T-helper 9 cell (primary cell): ENCODE data around the gene CEACAM3.
A peak's percentile ranks its signal among the peaks of the same experiment; 100 is the strongest.
"Not testable (repeated sequence)": the region's sequence is repeated elsewhere in the genome, so short reads cannot be mapped to it uniquely, and the experiment has no call there.

Experiments
- DNase-seq: peaks from one replicate; pipeline ENCODE4 v3.0.0-alpha.2; 2020
- total RNA-seq, 2 donors: gene quantifications; one replicate each; lab custom pipeline; 2026; lab: John Stamatoyannopoulos, UW

The CEACAM3 gene
- total RNA-seq: 0 reads per million in 2 donors

DNA sequence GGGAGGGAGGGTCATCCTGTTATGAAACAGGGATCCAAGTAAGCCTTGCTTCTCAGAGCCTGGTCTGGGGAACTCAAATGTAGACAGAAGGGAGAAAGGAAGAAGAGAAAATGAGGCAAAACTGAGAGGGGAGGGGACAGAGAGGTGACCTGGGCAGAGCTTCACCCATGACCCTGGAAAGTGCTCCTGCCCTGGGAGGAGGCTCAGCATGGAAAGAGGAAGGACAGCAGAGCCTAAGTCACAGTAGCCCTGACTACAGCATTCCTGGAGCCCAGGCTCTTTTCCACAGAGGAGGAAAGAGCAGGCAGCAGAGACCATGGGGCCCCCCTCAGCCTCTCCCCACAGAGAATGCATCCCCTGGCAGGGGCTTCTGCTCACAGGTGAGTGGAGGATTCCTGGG lies at the start of gene CEACAM3:
Gene CEACAM3, plus strand, starts transcription at position 226 of the 400 bp plus-strand sequence. Its CDS starts 91 bp downstream, at position 317.
- no peak for DNase-seq

DNA sequence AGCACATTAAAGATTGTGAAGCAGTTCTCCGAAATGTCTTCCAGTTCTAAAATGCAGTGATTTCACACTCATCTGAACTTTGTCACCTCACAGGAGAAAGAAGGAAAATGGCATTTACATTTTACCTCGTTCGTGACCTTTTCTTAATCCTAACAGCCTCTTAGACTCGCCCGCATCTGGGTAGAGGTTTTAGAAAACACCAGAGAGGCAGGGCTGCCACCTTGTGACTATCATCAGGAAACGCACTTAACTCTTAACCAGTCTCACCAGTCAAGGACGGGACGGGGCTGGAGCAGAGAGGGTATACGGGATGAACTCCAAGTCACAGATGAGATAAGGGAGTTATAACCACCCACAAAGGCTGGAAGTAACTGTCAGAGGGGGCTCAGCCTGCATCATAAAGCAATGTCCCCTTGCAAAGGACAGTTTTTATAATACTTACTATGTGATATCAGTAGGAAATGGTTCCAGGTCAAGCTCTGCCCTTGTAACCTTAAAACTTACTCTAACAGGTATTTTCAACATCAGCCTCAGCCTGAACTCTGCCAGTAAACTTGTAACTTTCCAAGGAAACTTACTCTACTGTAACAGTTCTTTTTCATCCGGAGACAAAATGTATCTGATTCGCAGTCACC lies 49.7 kb upstream of the CEACAM3 start:
- peak; percentile 8 for DNase-seq

DNA sequence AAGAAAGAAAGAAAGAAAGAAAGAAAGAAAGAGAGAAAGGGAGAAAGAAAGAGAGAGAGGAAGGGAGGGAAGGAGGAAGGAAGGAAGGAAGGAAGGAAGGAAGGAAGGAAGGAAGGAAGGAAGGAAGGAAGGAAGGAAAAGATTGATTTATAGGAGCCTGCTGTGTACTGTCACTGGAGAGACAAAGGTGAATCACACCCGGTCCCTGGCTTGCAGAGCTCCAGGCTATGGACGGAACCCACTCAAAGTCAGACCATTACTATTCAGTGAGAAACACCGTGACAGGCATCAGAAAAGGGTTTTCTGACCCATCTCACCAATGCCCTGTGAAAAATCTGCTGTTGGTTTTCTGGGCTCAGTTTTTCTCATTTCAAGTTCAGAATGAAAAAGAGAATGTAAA lies 48.4 kb upstream of the CEACAM3 start:
- no peak for DNase-seq

DNA sequence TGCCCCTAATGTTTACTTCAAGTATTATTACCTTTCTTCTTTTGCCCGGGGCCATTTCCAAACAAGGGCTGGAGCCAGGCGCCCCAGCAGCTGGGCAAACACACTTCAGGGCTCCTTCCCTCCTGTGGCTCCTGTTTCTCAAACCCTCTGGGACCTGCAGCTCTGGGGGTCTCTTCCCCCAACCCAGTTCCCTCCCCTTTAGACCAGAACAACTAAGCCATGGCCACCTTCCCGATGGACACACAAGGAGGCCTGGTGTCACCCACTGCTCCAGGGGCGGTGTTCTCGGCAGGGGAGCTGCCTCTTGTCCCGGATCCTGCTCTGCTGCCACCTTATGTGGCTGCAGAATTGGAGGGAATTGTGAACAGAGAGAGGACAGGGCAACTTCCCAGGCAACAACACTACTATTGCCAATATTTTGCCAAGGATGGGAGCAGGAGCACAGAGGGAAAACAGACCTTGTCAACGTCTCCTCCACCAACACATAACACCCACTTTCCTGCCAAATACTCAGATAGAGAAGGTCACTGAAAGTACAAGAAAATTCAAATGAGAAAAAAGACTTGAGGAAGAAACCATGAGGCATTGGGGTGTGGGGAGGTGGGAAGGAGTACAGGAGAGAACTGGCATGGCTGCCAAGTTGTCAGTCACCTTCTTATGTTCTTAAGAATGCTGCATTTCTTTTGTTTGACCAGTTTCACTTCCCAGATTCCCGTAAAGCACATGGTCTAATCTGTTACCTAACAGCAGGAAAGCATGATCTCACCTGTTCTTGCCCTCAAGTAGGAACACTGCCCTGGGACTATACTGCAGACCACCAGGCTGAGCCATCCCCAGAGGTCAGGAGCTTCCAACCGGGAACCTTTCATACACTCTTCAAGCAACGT lies 45.9 kb upstream of the CEACAM3 start:
- not testable (repeated sequence) for DNase-seq

DNA sequence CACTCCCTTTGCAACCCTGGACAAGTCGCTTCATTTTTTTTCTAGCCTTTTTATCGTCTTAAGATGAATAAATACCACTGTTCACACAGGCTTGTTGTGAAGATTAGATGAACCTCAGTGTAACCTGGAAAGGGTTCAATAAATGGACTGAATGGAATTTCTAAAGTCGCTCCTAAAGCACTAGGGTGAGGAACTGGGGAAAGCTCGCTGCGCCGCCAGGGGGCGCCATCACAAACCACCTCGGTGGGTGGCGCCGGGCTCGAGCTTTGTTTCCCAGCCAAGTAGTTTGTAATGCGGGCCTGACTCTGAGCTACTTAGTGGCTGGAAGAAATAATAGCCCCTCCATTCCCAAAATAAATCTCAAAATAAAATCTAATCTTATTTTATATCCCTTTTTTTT lies 43.2 kb upstream of the CEACAM3 start:
- DNase-seq: peak; percentile 77

DNA sequence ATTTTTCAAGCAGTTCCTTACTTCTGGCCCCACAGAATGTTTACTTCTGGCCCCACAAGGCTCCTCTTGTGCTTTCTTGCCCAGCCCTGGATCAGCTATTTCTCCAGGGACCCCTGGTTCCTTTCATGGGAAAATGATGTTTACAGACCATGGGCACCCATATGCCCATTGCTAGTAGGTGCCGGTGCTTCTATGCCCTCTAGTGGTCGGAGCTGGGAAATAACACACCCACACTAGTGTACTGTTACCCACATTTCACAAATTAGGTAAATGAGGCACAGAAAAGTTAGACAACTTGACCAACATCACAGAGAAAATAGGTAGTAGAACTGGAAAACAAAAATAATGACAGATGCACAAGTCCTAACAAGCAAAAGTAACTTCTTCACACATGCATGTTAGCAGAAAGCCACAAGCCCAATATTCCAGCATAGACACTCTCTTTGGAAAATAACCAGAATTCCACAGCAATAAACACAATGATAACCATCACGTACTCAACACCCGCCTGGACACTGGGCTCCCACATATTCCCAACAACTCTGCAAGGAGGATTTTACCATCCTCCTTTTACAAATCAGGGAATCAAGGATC lies 42.4 kb upstream of the CEACAM3 start:
- peak; percentile 61 for DNase-seq

DNA sequence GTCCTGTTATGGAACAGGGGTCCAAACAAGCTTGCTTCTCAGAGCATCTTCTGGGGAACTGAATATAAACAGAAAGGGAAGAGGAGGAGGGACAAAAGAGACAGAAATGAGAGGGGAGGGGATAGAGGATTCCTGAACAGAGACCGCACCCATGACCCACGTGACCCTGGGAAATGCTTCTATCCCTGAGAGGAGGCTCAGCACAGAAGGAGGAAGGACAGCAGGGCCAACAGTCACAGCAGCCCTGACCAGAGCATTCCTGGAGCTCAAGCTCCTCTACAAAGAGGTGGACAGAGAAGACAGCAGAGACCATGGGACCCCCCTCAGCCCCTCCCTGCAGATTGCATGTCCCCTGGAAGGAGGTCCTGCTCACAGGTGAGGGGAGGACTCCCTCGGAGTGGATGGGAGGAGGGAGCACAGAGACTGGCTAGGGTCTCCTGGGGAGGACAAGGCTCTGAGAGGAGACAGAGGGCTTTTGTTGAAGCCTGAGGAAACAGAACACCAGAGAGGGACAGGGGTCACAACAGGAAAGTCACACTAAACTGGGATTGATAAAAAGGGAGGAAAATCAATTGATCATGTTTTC lies 41.0 kb upstream of the CEACAM3 start, which contains the start of gene CEACAM6:
Gene CEACAM6, plus strand, starts transcription at position 203 of the 586 bp plus-strand sequence. Its CDS starts 109 bp downstream, at position 312.
- no peak for DNase-seq

DNA sequence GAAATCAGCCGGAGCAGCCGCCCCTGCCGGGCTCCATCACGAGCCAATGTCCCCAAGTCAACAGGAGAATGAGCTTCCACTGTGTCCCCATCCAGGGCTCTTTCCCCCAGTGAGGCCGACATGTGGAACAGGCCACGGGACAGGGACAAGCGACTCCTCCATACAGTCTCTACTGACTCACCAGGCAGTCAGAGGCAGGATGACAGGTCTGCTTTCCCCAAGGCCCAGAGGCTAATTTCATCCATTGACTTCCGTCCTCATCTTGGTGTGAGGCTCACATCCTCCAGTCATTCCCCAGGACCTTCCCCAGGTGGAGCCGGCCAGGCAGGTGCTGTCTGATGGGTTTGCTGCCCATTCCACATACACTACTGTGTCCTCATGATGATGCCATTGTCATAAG lies 37.5 kb upstream of the CEACAM3 start:
- DNase-seq: no peak

DNA sequence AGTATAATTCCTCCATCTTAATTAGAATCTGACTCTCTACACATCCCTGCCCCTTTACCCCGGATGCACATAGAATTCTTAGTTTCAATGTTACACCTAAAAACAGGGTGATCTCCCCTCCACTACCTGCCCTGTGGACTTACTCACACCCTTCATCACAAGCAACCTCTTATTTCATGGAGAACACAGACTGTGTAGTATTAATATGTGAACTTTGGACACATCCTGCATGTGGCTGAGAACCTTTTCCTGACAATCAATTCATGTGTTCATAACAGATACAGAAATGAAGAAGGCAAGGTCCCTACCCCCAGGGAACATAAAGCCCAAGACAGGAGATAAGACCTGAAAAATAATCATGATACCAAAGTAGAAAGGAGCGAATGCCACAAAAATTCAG lies 29.3 kb upstream of the CEACAM3 start:
- no peak for DNase-seq

DNA sequence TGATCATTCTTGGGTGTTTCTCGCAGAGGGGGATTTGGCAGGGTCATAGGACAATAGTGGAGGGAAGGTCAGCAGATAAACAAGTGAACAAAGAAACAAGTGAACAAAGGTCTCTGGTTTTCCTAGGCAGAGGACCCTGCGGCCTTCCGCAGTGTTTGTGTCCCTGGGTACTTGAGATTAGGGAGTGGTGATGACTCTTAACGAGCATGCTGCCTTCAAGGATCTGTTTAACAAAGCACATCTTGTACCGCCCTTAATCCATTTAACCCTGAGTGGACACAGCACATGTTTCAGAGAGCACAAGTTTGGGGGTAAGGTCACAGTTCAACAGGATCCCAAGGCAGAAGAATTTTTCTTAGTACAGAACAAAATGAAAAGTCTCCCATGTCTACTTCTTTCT lies 28.3 kb upstream of the CEACAM3 start:
- DNase-seq: not testable (repeated sequence)

DNA sequence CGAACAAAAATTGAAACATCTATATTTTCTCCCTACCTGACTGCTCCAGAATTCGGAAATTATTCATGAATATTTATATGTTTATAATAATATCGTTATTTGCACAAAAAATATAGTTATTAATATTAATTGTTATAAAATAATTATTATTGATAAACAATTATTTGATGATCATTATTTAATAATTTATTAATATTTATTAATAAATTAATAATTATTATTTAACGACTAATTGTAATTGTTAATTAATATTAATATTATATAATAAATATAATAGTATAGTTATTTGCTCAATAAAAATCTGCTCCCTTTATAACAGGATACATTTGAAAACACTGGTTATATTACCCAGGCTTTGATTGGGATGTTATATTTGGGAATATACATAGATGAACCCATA lies 26.8 kb upstream of the CEACAM3 start:
- DNase-seq: no peak

DNA sequence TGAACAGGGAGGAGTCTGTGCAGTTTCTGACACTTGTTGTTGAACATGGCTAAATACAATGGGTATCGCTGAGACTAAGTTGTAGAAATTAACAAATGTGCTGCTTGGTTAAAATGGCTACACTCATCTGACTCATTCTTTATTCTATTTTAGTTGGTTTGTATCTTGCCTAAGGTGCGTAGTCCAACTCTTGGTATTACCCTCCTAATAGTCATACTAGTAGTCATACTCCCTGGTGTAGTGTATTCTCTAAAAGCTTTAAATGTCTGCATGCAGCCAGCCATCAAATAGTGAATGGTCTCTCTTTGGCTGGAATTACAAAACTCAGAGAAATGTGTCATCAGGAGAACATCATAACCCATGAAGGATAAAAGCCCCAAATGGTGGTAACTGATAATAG lies 25.0 kb upstream of the CEACAM3 start:
- DNase-seq: no peak

DNA sequence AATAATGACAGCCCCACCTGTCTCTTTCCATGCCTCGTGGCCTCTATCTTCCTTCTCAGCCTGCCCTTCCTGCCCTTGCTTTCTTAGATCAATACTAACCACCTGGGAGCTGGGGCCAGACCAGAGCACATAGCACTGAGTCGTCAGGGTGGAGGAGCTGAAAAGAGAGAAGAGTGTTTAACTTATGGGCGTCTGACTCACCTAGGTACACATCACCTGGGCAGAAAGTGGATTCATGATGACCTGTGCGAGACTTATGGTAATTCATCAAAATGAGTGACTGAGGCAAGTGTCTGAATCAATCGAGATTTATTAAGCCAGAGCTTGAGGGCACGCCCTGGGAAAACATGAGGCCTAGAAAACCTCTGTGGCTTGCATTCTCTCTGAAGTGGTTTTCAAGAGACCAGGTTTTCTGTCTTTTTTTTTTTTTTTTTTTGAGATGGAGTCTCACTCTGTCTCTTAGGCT lies 21.8 kb upstream of the CEACAM3 start:
- DNase-seq: peak; percentile 32

DNA sequence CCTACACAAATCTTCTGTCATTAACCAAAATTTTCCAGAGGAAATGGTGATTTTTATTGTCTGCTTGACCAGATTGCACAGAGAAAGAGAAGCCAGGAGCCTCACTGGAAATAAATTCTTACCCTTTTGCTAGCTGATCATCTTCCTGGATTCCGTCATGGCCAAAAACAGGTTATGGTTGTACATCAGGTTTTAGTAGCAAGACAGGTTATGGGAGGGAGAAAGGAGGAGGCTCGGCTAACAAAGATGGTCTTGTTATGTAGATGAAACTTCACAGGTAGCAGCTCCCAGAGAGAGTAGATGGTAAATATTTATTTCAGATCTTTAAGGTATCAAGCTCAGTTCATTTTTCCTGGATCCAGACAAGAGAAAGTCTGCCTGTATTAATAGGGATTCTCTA lies 19.7 kb upstream of the CEACAM3 start:
- no peak for DNase-seq

DNA sequence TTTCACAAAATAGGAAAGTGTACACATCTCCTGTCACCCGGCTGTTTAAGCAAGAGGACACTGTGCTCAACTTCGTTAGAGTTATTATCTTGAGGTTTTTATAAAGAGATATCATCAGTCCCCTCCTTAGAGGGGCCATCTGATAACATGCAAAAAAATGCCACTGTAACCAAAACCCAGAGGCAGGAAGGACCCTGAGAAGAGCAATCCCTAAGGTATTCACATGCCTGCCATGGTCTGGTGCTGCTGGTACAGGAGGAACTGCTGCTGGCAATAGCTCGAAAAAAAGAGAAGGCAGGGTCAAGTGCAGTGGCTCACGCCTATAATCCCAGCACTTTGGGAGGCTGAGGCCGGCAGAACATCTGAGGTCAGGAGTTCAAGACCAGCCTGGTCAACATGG lies 12.8 kb upstream of the CEACAM3 start:
- DNase-seq: no peak

DNA sequence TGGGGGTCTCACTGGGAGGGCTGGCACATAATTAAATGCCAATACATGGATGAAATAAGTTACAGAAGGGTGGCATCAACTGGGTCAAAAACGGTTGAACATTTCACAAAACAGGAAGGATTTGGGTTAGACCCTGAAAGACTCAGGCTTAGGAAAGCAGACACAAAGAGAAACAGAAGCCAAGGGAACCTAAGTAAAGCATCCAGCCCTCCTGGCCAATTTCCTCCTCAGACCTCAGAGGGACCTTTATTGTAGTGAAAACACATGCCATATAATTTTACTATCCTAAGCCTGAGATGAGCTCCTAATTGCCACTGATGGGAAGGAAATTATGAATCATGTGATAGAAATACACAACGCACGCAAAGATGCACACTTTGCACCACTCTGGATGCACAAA lies 12.1 kb upstream of the CEACAM3 start:
- no peak for DNase-seq

DNA sequence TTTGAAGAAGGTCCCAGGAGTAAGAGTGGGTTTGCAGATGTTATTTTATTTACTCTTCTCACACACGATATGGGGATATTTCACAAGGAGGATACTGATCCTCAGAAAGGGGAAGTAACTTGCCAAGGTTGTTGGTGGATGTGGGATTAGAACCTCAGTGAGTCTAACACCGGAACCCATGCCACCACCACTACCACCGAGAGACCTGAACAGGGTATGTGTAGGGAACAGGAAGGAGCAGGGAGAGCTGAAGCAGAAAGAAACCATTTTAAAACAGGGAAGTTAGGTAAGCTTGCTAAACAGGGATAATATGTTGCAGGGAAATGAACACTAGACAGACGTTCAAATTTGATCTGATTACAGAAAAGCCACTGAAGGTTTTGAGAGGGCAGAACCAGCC lies 11.6 kb upstream of the CEACAM3 start:
- DNase-seq: no peak

DNA sequence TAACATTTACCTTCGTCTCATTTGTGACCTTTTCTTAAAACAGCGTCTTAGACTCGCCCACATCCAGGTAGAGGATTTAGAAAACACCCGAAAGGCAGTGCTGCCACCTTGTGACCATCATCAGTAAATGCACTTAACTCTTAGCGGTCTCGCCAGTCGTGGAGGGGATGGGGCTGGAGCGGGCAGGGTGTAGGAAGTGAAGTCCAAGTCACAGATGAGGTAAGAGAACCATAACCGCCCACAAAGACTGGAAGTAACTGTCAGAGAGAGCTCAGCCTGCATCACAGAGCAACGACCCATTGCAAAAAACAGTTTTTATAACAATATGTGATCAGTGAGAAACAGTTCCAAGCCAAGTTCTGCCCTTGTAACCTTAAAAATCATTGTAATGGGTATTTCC lies 10.7 kb upstream of the CEACAM3 start:
- DNase-seq: peak; percentile 59

DNA sequence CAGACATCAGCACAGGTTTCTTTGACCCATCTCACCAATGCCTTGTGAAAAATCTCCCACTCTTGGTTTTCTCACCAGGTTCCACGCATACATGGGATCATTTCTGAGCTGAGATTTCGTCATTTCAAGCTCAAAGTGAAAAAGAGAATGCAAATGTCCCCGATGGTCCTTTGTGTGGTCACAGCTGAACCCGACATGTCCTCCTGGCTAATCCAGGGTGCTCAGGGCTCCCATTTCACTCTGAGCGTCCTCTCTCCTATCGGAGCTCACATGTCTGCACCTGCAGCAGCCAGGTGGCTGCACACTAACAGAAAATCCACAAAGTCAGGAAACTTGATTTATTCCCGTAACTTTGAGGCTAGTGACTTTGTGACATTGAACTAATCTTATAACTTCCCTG lies 9.3 kb upstream of the CEACAM3 start:
- no peak for DNase-seq

DNA sequence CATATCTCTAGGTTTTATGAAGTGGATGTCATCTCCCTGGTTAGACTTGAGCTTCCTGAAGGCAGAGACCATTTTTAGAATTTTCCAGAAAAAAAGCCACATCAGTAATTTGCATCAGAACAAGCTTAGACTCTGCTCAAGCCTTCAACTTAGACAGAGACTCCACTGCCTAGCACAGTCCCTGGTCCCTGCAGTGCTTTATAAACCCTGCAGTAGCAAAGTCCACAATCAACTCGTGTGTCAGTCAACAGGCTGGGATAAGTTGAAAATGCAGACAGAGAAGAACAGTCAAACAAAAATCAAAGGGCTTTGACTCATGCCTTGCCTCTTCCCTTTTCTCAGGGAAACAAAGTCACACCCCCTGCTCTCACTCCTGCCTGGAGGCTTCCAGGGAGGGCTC lies 7.9 kb upstream of the CEACAM3 start:
- DNase-seq: not testable (repeated sequence)

DNA sequence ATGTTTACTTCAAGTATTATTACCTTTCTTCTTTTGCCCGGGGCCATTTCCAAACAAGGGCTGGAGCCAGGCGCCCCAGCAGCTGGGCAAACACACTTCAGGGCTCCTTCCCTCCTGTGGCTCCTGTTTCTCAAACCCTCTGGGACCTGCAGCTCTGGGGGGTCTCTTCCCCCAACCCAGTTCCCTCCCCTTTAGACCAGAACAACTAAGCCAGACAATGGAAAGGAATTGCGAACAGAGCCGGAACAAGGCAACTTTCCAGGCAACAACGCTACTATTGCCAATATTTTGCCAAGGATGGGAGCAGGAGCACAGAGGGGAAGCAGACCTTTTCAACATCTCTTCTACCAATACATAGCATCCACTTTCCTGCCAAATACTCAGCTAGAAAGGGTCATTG lies 7.3 kb upstream of the CEACAM3 start:
- not testable (repeated sequence) for DNase-seq

DNA sequence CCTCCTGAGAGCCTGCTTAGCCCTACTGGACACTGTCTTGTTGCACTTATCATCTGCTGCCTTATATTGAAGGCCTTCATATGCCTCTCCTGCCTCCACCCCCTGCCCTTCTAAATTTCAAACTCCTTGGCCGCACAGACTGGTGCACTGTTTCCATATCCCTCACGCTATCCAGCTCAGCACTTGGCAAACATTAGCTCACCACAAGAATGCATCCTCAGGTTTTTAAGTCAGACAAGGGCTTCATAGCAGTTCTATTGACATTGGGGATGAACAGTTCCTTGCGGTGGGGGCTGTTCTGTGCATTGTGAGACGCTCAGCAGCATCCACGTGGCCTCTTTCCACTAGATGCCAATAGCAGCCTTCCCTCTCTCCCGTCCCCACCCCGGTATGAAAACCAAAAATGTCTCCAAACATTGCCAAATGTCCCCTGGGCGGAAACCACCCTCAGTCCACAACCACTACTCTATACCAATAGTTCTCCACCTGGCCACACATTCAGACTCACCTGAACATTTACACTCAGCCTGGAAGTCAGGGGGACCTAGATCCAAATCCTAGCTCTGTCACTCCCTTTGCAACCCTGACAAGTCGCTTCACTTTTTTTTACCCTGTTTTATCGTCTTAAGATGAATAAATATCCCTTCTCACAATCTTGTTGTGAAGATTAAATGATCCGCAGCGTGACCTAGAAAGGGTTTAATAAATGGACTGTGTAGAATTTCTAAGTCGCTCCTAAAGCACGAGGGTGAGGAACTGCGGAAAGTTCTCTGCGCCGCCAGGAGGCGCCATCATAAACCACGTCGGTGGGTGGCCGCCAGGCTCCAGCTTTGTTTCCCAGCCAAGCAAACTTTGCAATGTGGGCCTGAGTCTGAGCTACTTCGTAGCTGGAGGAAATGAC lies 3.6 kb upstream of the CEACAM3 start:
- DNase-seq: peak; percentile 33
